COLO829 (cell line): ENCODE data around the gene PSPN.

Experiments
- DNase-seq: peaks from one replicate; pipeline ENCODE4 v3.0.0; 2012; ENCODE audit warnings: low spot score

The PSPN gene

DNA sequence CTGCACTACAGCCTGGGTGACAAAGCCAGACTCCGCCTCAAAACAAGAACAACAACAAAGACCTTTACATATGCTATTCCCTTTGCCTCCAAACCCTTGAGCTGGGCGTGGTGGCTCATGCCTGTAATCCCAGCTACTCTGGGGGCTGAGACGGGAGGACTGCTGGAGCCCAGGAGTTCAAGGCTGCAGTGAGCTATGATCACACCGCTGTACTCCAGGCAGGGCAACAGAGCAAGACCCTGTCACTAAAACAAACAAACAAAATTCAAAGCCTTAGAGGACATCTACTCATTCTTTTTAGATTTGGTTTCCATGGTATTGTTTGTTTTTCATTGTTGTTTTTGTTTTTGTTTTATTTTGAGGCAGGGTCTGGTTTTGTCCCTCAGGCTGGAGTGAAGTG lies 50.1 kb downstream of the PSPN start:
- no peak for DNase-seq
